ENCODE results near the gene SRXN1. TPM values are rescaled to one million over a fixed set of nuclear protein-coding genes. Genes with fewer than 3 reads are reported as not detected.
"Not testable (repeated sequence)": the region's sequence is repeated elsewhere in the genome, so short reads cannot be mapped to it uniquely, and the experiment has no call there.

Gene SRXN1
- total RNA-seq, 4 donors from 2014 or later: 12.2 to 27.8 (median 15.3) TPM

DNA sequence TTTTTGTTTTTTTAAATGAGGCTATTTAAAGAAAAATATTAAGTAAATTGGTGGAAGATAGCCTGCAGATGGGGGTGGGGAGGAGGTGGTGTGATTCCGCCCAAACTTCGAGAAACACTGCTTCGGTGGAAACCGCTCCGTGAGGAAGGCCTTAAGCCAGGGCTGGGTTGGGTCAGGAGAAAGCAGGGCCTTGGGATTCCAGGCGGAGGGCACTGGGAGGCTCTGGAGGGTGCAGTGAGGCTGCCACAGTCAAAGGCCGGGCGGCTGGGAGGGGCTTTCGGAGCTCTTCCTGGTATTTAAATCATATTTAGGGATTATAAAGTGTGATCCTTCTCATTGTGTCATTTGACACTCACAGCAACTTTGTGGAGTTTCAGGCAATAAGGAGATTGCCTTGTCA is 44.8 kb upstream of the SRXN1 start:
- no peak for DNase-seq (ENCODE audit: low spot score in 2 of 2)
- H3K4me3 ChIP-seq (ENCODE audit: low read depth, poor library complexity, severe bottlenecking): no peak overlapping the region
- WGBS, 2 donors: 71 to 75% methylated on average over 9 of the region's 9 CpGs
- intact Hi-C loops (cut with DNase I; ENCODE audit: low total_unique reads): no loop called here
- no peak for TF ChIP-seq CTCF (IDR thresholded peaks at IDR 0.05)
- no peak for TF ChIP-seq POLR2A (IDR thresholded peaks at IDR 0.05)

GRCh38 chr20:695165-695866 is 42.3 kb upstream of the SRXN1 start:
- no peak for TF ChIP-seq POLR2A (IDR thresholded peaks at IDR 0.05)
- TF ChIP-seq CTCF (IDR thresholded peaks at IDR 0.05): no peak
- DNase-seq (ENCODE audit: low spot score in 2 of 2): no peak
- intact Hi-C loops (cut with DNase I; ENCODE audit: low total_unique reads): no loop called here
- 62 to 69% methylated on average over 2 of the region's 2 CpGs for WGBS, 2 donors
- H3K4me3 ChIP-seq (ENCODE audit: low read depth, poor library complexity, severe bottlenecking): no peak overlapping the region

DNA sequence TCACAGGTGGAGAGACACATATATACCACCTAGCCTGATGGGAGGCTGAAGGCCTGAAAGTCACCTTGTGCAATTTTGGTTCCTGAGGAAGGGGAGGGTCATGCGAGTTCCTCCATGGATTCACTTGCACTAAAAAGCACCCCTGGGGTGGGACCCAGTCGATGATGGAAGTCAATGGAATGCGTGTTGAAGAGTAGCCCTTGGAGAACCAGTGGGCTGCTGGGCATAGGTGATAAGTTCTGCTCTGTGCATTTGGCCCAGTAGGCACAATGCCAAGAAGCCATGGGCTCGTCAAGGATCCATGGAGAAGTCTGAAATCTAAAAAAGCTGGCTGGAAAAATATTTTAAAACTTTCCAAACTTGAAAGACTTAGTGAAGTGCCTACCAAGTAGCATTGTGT is 41.5 kb upstream of the SRXN1 start:
- intact Hi-C loops (cut with DNase I; ENCODE audit: low total_unique reads): no loop called here
- no peak for TF ChIP-seq POLR2A (IDR thresholded peaks at IDR 0.05)
- no peak for TF ChIP-seq CTCF (IDR thresholded peaks at IDR 0.05)
- WGBS, 2 donors: 64 to 73% methylated on average over 3 to 4 of the region's 4 CpGs
- no peak overlapping the region for H3K4me3 ChIP-seq (ENCODE audit: low read depth, poor library complexity, severe bottlenecking)
- no peak for DNase-seq (ENCODE audit: low spot score in 2 of 2)

GRCh38 chr20:693786-694185 is 40.8 kb upstream of the SRXN1 start:
- H3K4me3 ChIP-seq (ENCODE audit: low read depth, poor library complexity, severe bottlenecking); DNase-seq (ENCODE audit: low spot score in 2 of 2); intact Hi-C loops (cut with DNase I; ENCODE audit: low total_unique reads): not testable (repeated sequence)
- WGBS, 2 donors: 91 to 92% methylated on average over 10 of the region's 10 CpGs

GRCh38 chr20:692044-692443 is 39.0 kb upstream of the SRXN1 start:
- H3K4me3 ChIP-seq (ENCODE audit: low read depth, poor library complexity, severe bottlenecking): no peak overlapping the region
- DNase-seq (ENCODE audit: low spot score in 2 of 2): no peak
- TF ChIP-seq CTCF (IDR thresholded peaks at IDR 0.05): no peak
- TF ChIP-seq POLR2A (IDR thresholded peaks at IDR 0.05): no peak
- WGBS, 2 donors: 33 to 59% methylated on average over 1 of the region's 1 CpG
- intact Hi-C loops (cut with DNase I; ENCODE audit: low total_unique reads): no loop called here

DNA sequence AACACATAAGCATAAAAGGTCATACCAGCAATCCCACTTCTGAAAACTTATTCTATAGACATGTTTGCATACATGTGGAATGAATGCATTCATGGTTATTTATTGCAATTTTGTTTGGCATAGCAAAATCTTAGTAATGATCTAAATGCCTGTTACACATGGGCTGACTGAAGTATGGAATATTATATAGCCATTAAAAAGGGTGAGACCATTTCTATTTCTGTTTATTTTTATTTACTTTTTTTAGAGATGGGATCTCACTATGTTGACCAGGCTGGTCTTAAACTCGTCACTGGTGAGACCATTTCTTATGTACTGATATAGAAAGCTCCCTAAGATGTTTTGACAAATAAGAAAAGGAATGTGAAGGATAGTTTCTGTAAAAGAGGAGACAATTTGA is 36.9 kb upstream of the SRXN1 start:
- intact Hi-C loops (cut with DNase I; ENCODE audit: low total_unique reads): no loop called here
- TF ChIP-seq CTCF (IDR thresholded peaks at IDR 0.05) (no peak), POLR2A (IDR thresholded peaks at IDR 0.05) (no peak)
- no peak overlapping the region for H3K4me3 ChIP-seq (ENCODE audit: low read depth, poor library complexity, severe bottlenecking)
- WGBS, 2 donors: 47 to 63% methylated on average over 1 of the region's 1 CpG
- DNase-seq (ENCODE audit: low spot score in 2 of 2): no peak
